IPS-18c (cell line): ENCODE measurements around the gene COL16A1.

Experiments used
- H3K4me3 ChIP-seq: 2 replicates; pipeline ENCODE4 v1.7.0; 2013; ENCODE audit warnings: low read depth, mild to moderate bottlenecking, low read length, moderate library complexity; ENCODE audit not compliant: insufficient read depth
- H3K9me3 ChIP-seq: one replicate; pipeline ENCODE4 v1.6.1; 2013; ENCODE audit warnings: mild to moderate bottlenecking, low read length, moderate library complexity; ENCODE audit not compliant: control insufficient read depth, insufficient read depth

Gene COL16A1

DNA sequence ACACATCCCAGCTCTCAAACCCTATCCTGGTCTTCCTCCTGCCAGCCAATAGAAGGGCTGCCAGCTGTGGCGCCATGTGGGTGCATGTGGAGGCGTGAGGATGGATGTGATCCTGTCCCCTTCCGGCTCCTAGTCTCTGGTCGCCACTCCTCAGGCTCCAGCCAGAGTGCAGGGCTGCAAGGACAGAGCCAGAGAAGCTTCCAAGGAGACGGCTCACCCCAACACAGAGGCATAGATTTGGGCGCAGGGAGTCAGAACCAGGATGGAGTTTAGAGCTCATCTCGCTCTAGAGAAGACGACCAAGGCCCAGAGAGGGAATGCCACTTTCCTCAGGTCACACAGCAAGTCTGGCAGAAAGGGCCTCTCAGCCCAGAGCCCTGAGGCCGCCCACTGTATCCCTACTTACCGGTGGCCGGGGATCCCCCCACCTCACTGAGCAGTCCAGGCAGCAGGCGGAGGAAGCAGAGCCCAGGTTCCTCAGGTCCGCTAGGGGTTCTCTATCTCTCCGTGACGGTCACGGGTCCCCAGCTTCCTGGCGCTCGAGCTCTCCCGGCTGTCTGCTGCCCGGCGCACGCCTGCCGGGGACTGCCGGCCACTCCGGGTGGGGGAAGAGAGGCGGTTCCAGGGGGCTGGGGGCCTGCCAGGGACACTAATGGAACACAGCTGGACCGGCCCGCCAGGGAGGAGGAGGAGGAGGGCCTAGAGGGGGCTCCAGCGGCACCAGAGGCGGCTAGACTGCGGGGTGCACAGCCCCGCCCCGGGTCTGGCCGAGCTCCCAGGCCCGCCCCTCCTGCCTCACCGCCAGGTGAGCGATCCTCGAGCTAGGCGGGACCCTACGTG lies at the start of gene COL16A1:
Gene COL16A1 (minus strand): TSS at position 587 of the 840 bp plus-strand sequence. CDS start 1,824 bp downstream, outside the sequence.
- peak within 1 kb of the TSS; percentile 52; the same call in 1 of the 2 replicates for H3K4me3 ChIP-seq

DNA sequence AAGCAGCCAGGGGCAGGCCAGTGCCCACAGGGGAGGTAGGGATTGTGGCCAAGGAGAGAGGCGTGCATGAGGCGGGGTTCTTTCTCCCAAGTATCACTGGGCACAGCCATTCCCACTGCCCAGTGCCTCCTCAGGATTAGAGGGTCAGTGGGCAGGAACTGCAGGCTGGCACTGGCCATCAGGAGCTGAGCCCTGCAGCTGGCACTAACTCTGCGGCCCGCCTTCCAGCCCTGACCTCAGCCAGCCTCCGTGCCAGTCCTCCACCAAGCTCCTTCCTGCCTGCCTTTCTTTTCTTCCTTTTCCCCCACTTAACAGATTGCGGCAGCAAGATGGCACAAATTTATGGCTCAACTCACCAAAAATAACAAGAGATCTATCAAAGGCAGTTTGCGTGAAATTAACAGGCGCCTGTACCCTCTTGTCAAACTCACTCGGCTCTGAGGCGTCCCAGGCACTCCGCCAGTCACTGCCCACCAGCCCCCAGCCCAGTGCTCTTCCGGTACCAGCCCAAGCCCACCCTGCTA lies 49.2 kb upstream of the COL16A1 start:
- H3K9me3 ChIP-seq = peaks cover 2% of the 10 kb centered on the region
- no peak overlapping the region for H3K4me3 ChIP-seq

More for the DNA sequence above, at the start of gene COL16A1:
- H3K9me3 ChIP-seq = no peaks in the 10 kb centered on the region

DNA sequence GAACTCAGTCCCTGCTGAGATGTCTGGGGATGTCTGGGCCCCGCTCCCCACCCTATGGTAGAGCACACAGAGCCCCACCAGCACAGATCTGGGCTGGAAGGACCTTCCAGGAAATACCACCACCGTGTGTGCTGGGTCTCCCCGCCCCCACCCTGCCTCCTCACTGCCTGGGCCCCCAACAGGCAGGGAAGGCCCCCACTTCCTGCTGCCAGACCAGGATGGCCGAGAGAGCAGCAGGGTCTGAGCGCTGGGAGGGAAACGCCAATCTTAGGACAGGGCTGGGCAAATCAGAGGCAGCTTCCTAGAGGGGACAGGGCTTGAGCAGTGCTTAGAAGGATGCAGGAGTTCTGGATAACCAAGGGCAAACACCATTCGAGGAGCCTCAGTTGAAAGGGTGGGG lies 48.4 kb upstream of the COL16A1 start:
- Histone ChIP-seq H3K4me3 (no peak overlapping the region), H3K9me3 (peaks cover 2% of the 10 kb centered on the region)

DNA sequence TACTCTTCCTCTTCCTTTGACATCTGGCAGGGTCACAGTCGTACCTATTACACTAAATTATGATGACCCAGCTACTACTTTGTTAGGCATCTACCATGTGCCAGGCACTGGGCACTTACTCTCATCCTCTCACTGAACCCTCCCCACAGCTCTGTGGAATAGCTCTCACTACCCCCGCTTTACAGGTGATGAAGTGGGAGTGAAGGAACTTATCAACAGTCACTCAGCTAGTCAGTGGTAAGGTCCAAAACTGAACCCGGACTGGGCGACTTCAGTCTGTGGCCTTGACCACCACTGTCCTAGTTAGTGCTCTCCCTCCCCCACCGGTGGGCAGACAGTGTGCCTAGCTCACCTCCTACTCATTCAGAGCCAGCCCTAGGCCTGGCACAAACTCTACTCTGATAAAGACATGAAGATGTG lies 48.0 kb upstream of the COL16A1 start:
- no peak overlapping the region for H3K4me3 ChIP-seq
- peaks cover 2% of the 10 kb centered on the region for H3K9me3 ChIP-seq

DNA sequence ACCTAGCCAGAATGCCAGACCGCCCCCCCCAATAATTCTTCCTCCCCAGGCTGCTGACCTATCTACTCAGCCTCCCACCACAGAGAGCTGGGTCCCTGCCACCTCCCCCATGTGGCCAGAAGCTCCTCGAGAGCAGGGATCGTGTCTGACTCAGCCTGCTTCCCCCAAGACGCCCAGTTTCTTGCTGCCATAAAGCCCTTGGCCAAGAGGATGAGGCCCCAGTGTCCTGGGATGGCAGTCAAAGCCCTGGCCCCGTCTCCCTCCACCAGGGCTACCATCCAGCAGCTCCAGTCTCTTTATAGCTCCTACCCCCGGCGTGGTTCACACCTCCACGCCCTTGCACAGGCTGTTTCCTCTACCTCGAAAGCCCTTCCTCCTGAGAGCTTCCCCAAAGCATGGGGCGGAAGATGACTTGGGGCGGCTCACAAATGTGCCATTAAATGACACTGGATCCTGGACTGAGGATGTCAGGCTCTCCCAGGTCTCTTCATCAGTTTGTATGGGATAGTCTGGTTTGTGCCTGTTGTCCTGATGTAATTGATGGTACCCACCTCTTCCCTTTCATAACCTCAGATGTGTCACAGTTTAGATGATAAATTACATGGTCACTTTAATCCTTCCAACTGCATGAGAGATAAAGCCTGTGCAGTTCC lies 47.2 kb upstream of the COL16A1 start:
- Histone ChIP-seq H3K4me3 (no peak overlapping the region), H3K9me3 (peaks cover 2% of the 10 kb centered on the region)

DNA sequence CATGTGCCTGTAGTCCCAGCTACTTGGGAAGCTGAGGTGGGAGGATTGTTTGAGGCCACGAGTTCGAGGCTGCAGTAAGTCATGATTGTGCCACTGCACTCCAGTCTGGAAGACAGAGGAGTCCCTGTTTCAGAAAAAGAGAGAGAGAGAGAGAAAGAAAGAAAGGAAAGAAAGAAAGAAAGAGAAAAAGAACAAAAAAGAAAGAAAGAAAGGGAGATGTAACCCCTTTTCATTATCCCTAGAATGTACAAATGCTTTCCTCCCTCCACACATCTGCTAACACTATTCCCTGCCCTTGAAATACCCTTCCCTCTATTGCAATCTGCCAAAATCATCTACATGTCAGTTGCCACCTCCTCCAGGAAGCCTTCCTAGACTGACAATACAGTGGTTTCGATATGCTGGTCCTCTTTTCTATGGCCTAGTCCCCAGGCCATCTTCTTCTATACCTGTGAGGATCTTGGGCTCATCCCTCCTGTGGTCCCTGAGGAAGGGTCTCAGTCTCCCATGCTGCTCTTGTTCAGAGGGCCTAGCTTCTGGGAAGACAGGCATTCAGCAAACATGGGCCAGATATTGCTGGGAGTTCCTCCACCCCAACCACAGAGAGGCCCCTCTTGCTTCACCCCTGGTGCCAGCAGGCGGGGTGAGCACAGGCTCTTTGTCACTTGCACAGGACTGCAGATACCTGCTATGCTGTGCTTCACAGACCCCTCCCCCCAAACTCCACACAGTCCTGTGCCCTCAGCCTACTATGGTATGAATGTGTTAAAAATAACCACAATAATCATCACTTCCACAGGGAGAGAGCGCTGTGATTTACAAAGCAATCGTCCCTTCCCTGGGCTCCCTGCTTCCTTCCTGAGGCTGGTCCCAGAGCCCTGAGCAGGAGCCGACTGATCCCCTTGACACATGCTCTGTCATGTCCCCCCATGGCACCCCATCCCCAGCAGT lies 46.2 kb upstream of the COL16A1 start:
- Histone ChIP-seq H3K4me3 (no peak overlapping the region; the same call in 1 of the 2 replicates), H3K9me3 (peaks cover 2% of the 10 kb centered on the region)

DNA sequence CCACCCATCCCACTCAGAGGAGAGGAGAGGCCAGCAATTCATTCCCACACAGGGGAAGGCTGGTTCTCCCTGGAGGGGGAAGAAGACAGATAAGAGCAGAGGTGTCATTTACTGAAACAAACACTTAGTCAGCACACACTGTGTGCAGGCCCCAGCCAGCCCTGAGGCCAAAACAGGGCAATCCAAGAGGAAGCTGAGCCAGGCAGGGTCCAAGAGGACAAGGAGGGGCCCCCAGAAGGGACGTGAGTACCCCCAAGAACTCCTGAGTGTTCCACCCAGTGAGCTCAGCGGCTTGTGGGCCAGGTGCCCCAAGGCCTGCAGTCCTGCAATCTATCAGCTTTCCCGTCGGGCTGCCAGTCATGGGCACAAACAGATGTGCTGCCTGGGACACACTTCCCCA lies 44.5 kb upstream of the COL16A1 start:
- Histone ChIP-seq H3K4me3 (no peak overlapping the region), H3K9me3 (peaks cover 2% of the 10 kb centered on the region)

DNA sequence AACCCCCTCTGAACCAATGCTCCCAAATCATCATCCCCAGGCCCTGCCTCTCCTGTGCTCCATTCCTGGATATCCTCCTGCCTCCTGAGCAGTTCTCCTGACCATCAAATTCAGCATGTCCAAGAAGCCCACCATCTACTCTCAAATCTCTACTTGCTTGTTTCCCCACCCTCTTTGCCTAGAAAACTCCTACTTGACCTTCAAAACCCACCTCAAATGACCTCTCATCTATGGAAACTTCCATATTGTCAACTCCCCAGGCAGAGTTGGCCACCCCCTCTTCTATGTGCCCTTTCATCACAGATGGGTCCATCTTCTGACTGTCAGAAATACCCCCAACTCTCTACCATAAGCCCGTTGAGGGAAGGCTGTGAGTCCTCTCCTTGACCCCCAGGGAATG lies 43.5 kb upstream of the COL16A1 start:
- Histone ChIP-seq H3K4me3 (no peak overlapping the region), H3K9me3 (peaks cover 2% of the 10 kb centered on the region)

DNA sequence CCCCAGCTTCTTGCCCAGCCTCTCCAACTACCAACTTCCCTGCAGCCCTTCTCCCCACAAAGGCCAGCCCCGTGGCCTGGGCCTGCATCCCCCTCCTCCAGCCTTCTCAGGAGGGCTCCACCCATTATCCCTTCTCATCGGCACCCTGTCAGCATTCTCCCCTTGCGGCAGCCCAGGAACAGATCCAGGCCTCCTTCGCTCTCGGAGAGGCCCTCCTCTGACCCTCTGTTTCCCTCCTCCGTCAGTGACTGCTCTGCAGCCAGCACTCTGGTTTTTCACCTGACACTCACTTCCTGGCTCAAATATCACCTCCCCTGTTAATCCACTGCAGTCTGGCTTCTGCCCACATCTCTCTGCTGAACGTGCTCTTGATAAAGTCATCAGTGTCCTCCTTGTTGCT lies 42.9 kb upstream of the COL16A1 start:
- no peak overlapping the region for H3K4me3 ChIP-seq
- peaks cover 2% of the 10 kb centered on the region for H3K9me3 ChIP-seq

DNA sequence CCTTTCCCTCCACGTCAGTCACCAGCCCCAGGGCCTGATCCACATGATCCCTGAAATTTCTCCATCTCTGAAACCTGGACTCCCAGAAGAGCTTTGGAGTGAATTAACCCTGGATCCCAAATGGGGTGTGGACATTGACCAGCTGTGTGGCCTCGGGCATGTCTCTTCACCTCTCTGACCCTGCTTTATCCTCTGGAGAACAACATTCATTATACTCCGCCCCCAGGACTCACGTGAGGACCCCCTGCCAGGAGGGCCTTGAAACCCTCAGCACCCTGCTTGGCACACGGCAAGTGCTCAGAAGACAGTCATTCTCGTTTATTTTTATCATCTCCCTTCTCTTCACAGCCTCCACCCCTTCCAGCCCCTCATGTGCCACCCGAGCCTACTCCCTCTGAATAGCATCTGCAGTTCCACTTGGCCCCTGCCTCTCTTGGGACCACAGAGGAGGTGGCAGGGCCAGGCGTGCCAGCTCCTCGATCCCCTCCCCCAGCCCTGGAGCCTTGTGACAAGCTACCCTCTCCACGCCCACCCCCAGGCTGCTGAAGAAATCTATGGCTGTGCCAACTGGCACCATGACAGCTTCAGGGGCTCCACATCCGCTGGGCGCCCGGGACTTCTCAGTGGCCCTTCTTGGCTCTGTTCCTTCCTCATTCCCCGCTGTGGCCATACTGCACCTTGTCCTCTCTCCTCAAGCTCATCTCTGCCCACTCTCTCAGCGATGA lies 42.3 kb upstream of the COL16A1 start:
- Histone ChIP-seq H3K4me3 (no peak overlapping the region), H3K9me3 (peaks cover 2% of the 10 kb centered on the region)

DNA sequence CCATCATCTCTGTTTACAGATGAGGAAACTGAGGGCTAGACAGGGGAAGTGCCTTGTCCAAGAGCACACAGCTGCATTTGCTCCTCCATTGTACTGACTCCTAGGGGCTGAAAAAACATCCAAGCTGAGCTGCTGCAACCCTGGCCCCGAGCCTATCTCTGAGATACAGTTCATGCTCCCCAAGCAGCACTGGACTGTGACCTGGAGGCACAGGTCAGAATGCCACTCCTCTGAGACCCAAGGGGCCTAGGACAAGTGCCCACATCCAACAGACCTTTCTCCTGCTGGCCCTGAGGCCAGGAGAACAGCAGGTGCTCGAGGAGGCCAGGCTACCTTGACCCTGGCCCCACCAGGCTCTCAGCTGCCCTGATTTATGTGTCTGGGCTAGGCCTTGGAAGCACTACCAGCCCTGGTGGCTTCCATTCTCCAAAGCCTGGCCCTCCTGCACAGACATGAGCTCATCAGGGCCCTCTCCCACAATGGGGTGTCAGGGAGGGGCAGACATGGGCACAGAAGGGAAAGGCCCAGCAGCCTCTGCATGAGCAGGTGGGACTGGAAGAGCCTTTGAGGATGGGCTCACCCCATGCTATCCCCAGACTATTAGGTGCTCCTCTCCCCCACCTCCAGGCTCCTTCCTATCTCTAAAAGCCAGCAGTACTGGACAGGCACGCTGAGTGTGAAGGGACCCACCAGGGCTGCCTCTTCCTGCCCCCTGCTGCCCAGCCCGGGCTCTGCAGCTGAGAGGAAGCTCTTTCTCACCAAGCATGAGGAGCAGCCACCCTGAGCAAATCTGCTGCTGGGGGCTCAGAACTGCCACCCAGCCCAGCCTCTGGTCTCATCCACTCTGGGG lies 41.5 kb upstream of the COL16A1 start:
- Histone ChIP-seq H3K9me3 (no peaks in the 10 kb centered on the region), H3K4me3 (no peak overlapping the region)

DNA sequence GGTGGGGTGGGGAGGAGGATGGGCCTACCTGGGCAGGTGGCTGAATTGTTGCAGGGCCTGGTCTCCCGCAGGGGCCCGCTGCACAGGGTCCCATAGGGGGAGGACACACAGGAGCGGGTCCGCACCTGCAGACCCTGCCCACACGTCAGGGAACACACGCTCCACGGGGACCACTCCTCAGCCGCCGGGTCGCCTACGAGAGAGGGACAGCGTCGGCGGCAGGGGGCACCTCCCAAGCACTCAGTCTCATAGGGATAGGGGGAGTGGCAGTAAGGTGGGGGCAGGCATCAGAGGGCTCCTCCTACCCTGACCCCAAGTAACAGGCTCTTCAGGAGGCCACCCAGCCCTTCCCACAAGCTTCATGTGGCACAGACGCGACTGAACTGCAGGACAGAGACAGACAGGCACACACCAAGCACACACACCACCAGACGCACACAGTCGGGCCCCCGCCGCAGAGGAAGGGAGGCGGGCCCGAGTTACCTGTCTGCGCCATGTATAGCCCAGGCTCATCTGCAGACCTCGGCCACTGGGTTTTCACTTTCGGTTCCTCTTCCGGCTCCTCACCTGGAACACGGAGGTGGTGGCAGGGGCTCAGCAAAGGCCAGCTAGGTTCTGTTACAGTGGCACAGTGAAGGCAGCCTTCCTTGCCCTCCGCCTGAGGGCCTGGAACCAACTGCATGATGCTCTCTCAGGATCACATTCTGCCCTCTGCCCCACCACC lies 40.5 kb upstream of the COL16A1 start:
- Histone ChIP-seq H3K4me3 (no peak overlapping the region), H3K9me3 (no peaks in the 10 kb centered on the region)

DNA sequence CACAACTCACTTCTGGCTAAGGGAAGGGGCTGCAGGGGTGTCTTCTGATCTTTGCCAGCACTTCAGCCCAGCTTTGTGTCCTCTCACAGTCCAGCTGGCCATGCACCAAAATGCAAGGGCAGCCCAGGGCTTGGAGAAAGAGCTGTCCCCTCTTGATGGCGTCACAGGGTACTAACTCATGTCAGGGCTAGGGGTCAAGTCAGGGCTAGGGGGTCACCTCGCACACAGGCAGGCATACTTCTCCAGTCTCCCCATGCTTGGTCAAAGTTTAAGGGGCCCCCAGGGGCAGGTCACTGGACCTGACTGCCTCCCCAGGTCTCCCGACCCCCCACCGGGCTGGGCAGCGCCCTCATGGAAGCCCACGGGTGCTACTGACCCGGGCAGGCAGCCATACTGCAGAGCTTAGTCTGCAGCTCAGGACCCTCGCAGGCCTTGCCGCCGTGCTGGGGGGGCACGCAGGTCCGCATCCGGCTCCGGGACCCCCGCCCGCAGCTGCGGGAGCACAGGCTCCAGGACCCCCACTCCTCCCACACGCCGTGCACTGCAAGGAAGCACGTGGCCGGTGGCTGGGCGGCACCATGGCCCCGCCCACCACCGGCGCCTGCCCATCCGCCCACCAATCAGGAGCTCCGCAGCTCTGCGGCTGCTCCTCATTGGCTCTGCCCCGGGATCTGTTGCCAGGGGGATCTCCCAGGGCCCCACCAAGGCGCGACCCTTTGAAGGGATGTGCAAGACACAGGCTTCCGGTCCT lies 38.8 kb upstream of the COL16A1 start:
- H3K9me3 ChIP-seq = no peaks in the 10 kb centered on the region
- H3K4me3 ChIP-seq = no peak overlapping the region

DNA sequence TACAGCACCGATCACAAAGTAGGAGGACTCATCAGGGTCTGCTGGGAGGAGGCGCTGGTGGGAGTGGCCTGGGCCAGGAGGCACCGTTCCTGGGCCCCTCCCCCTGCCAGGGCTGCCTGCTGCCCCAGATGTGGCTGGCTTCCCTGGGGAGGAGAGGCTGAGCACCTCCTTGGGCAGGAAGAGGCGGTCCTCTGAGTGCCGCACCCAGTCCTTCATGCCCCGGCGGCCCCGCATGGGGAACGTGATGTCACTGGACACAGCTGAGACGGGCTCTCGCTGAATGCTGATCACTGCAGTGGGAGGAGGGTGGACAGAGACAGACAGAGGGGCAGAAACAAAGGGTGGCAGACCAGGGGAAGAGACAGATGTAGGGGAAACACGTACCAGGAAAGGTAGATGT lies 35.5 kb upstream of the COL16A1 start:
- no peaks in the 10 kb centered on the region for H3K9me3 ChIP-seq
- H3K4me3 ChIP-seq = no peak overlapping the region

DNA sequence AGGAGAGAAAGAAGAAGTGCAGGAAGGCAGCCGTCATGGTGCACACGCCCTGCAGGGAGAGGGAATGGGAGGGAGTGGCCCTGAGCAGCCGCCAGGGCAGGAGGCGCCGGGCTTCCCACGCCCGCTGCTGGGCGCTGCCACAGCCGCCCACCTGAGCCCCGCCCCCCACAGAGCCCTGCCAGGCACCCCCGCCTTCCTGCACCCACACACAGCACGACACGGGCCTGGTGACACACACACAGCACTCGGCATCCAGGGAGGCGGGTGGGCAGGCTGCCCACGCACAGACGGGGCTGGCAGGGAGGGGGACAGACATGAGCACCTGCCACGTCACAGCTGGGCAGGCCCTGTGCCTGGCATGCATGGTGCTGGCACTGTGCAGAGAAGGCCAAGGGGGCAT lies 32.9 kb upstream of the COL16A1 start:
- Histone ChIP-seq H3K9me3 (no peaks in the 10 kb centered on the region), H3K4me3 (no peak overlapping the region)
